ENCODE measurements around the gene GZMM. TPM values are rescaled to one million over a fixed set of nuclear protein-coding genes. Genes with fewer than 3 reads are reported as not detected.

GZMM gene
- total and polyA plus RNA-seq, 10 donors: 3.9 to 19.5 (median 14.9) TPM

DNA sequence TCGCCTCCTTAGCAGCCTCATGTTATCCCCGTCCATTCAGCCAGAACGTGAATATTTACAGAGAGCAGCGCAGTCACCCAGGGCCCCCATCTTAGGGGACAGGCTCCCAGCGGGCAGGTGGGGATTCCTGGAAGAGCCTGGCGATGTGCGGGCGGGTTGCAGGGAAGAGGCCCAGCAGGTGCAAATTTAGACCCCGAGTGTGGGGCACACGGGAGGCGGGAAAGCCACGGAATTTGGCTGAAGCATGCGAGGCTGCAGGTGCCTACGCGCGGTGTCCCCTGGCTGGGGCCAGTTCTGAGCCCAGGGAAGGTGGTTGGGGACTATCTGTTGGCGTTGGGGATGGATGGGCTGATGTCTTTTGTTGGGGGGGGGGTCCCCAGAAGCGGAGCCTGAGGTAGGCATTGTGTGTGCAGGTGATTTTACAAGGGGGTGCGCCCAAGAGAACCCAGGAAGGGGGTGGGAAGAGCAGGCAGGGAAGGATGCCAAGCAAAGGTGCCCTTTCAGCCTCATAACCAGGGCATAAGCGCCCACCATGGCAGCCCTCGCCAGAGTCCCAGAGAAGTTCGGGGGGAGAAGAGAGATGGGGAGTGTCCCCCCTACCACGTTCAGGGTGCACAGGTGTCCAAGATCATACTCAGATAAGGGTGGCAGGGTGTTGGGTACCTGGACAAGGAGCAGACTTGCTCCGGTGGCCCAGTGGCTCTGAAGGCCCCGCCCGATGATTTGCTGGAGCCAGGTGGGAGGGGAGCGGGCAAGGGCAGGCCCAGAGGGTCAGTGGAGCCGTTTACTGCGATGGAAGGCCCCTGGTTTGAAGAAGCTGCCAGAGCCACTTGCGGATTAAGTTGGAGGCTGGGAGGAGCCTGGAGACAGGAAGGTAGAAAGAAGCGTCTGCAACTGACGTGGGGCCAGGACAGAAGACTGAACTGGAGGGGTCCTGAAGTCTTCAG is 35.4 kb upstream of the GZMM start:
- WGBS, 5 donors: 64 to 71% (median 66%) methylated on average over 32 of the region's 32 CpGs
- H3K27ac ChIP-seq: peak overlapping the region in 5 of 8 donors; percentile 94 to 98 (median 95)
- peak; percentile 87 for DNase-seq

DNA sequence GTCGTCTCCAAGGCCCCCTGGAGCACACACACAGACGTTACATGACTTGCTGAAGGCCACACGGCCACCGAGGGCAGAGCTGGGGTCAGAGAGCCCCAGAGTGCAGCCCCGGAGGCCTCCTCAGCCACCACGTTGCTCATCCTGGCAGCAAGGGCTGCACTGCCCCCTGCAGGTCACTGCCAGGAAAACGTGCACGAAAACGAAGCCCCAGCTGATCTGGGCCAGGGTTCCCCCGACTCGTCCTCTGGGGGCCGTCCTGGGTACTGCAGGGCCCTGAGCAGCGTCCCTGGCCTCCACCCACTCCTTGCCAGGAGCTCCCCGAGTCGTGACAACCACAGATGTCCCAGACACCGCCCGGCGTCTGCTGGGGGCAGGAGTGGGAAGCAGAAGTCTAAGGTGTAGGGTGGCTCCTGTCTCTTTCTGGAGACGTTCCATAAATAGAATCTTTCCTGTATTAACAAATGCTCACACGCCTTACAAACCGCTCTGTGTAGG is 33.2 kb upstream of the GZMM start:
- H3K9me3 ChIP-seq: no peaks in the 10 kb centered on the region
- peaks cover 15 to 69% (median 51%) of the 10 kb centered on the region in 6 donors for H3K4me1 ChIP-seq
- peak overlapping the region in 7 of 8 donors; percentile 5 to 62 (median 26) for H3K4me3 ChIP-seq
- H3K27me3 ChIP-seq (replicated peaks in 1 of 7): no peaks in the 10 kb centered on the region
- TF ChIP-seq, protein P1, sequence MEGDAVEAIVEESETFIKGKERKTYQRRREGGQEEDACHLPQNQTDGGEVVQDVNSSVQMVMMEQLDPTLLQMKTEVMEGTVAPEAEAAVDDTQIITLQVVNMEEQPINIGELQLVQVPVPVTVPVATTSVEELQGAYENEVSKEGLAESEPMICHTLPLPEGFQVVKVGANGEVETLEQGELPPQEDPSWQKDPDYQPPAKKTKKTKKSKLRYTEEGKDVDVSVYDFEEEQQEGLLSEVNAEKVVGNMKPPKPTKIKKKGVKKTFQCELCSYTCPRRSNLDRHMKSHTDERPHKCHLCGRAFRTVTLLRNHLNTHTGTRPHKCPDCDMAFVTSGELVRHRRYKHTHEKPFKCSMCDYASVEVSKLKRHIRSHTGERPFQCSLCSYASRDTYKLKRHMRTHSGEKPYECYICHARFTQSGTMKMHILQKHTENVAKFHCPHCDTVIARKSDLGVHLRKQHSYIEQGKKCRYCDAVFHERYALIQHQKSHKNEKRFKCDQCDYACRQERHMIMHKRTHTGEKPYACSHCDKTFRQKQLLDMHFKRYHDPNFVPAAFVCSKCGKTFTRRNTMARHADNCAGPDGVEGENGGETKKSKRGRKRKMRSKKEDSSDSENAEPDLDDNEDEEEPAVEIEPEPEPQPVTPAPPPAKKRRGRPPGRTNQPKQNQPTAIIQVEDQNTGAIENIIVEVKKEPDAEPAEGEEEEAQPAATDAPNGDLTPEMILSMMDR (IDR thresholded peaks at IDR 0.05 in 8 of 11, conservative IDR thresholded peaks at IDR 0.05 in 3 of 11): peak; percentile 99 to 100 (median 99)
- peak in 2 of 3 donors; percentile 60 to 78 for TF ChIP-seq POLR2AphosphoS5 (IDR thresholded peaks at IDR 0.05)
- no peak for TF ChIP-seq POLR2A (IDR thresholded peaks at IDR 0.05)
- DNase-seq: peak; percentile 97
- peak overlapping the region; percentile 58 to 90 (median 84) for H3K27ac ChIP-seq
- intact Hi-C loops (cut with DNase I; ENCODE audit: low total_unique reads): no loop called here
- WGBS, 5 donors: 4 to 10% (median 6%) methylated on average over 18 to 21 of the region's 21 CpGs
- peaks cover 0 to 10% (median 0%) of the 10 kb centered on the region in 6 donors for H3K36me3 ChIP-seq

More for the DNA sequence above, 35.4 kb upstream of the GZMM start:
- peak overlapping the region; percentile 89 to 100 (median 100) for H3K4me3 ChIP-seq
- intact Hi-C loops (cut with DNase I; ENCODE audit: low total_unique reads): no loop called here
- TF ChIP-seq POLR2A (IDR thresholded peaks at IDR 0.05): no peak
- peaks cover 0 to 10% (median 0%) of the 10 kb centered on the region in 6 donors for H3K36me3 ChIP-seq
- H3K4me1 ChIP-seq: peaks cover 15 to 74% (median 51%) of the 10 kb centered on the region in 6 donors
- no peaks in the 10 kb centered on the region for H3K9me3 ChIP-seq
- H3K27me3 ChIP-seq (replicated peaks in 1 of 7): no peaks in the 10 kb centered on the region

GRCh38 chr19:511101-511851 is 32.6 kb upstream of the GZMM start:
- intact Hi-C loops (cut with DNase I; ENCODE audit: low total_unique reads): no loop called here
- WGBS, 5 donors: 12 to 28% (median 20%) methylated on average over 24 to 30 of the region's 30 CpGs
- peak; percentile 92 for DNase-seq
- TF ChIP-seq POLR2AphosphoS5 (IDR thresholded peaks at IDR 0.05): peak; percentile 66 to 78 (median 74)
- no peak for TF ChIP-seq POLR2A (IDR thresholded peaks at IDR 0.05)
- TF ChIP-seq, protein P1 (IDR thresholded peaks at IDR 0.05 in 8 of 11, conservative IDR thresholded peaks at IDR 0.05 in 3 of 11): no peak
- Histone ChIP-seq H3K4me1 (peaks cover 14 to 63% (median 45%) of the 10 kb centered on the region in 6 donors), H3K27ac (peak overlapping the region; percentile 58 to 90 (median 84)), H3K4me3 (peak overlapping the region in 7 of 8 donors; percentile 5 to 62 (median 26)), H3K9me3 (no peaks in the 10 kb centered on the region), H3K27me3 (replicated peaks in 1 of 7) (no peaks in the 10 kb centered on the region), H3K36me3 (peaks cover 0 to 10% (median 0%) of the 10 kb centered on the region in 6 donors)

DNA sequence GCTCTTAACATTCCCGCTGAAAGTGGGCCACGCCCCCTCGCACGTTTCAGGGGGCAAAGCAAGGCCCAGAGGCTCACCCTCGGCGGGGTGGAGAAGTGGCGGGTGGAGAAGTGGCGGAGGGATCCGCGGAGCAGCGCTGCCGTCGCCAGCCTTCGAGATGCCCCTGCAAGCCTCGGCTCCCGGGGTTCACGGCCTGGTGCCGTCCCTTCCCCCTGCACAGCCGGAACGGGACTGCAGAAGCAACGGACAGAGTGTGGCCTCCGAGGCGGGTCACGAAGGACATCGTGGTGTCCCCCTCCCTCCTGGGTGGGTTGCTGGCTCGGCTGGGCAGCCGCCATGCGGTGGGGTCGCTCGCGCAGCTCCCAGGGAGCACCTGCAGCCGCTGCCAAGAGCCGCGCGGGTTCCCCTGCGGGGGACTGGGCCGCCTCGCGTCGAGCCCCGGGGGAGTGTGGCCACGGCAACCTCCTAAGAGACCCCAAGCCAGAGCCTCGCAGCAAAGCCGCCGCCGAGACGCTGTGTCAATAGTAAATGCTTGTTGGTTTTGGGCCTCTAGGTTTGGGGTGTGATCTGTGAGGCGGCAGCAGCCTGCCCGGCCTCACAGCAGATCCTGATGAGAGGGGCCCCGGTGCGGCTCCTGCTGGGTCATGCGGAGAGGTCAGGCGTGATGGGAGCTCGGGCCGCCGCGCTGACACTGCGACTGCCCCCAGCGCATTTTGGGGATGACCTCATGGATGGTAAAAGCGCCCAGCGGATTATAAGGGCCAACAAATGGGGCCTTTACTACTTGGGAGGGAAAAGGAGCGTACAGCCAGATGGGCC is 31.1 kb upstream of the GZMM start:
- TF ChIP-seq, protein P1 (IDR thresholded peaks at IDR 0.05 in 8 of 11, conservative IDR thresholded peaks at IDR 0.05 in 3 of 11): no peak
- TF ChIP-seq POLR2AphosphoS5 (IDR thresholded peaks at IDR 0.05): peak; percentile 11 to 56 (median 30)
- Histone ChIP-seq H3K27me3 (replicated peaks in 1 of 7) (no peaks in the 10 kb centered on the region), H3K4me3 (no peak overlapping the region), H3K4me1 (peaks cover 12 to 56% (median 37%) of the 10 kb centered on the region in 6 donors), H3K36me3 (peaks cover 0 to 10% (median 0%) of the 10 kb centered on the region in 6 donors), H3K9me3 (no peaks in the 10 kb centered on the region), H3K27ac (peak overlapping the region in 4 of 8 donors; percentile 7 to 90 (median 86))
- intact Hi-C loops (cut with DNase I; ENCODE audit: low total_unique reads): no loop called here
- 57 to 72% (median 61%) methylated on average over 14 to 62 of the region's 62 CpGs for WGBS, 5 donors
- DNase-seq: peak; percentile 81

All from spleen (tissue), 11 donors.